Adrenal gland (tissue), 5 donors: ENCODE results near the gene AP1G2.

Source experiments
- CTCF ChIP-seq, 6 experiments: fragments of 450-650 bp in 4 of 6; fragments of 200-600 bp in 2 of 6; sonication (generic) in 1 of 6; IDR thresholded peaks; 1 replicate in 5 of 6; 2 replicates in 1 of 6; pipeline versions ENCODE4 v1.5.1 to v1.8.0; 2016 to 2021; ENCODE audit warnings: antibody characterized with exemption in 6 of 6, mild to moderate bottlenecking in 2 of 6, moderate library complexity in 1 of 6
- POLR2A ChIP-seq, 2 donors: fragments of 450-650 bp; IDR thresholded peaks; one replicate each; pipeline ENCODE4 v1.6.1; 2017; ENCODE audit warnings: antibody characterized with exemption in 2 of 2, mild to moderate bottlenecking in 2 of 2, moderate library complexity in 1 of 2
- donor health status: DM: no; HTN: no; CAD: no.

DNA sequence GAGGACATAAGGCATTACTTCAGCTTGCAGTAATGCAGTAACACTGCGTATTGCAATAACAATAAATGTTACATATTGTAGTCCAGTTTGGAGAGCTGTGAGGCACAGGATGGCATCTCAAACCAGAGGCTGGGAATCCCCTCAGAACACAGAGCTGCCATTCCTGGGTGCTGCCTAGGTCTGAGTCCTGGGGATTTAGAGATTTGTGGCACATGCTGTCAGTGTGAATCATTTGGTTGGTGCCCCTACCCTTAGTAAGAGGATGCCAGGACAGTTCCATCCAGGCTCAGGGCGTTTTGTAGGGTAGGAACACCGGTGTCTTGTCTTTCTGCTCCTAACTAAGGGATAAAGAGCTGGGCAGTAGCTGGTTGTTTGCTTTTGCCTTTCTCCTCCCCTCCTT is 38.6 kb downstream of the AP1G2 start:
- TF ChIP-seq POLR2A (IDR thresholded peaks at IDR 0.05) (no peak), CTCF (IDR thresholded peaks at IDR 0.05) (no peak)
